GM23248 (cell line): ENCODE measurements around the gene GALNT17.

ENCODE experiments used
- EZH2 ChIP-seq: fragments of 200-600 bp; sonication (generic); IDR thresholded peaks from 2 replicates; pipeline ENCODE4 v1.6.1; 2018; ENCODE audit warnings: antibody characterized with exemption, mild to moderate bottlenecking; ENCODE audit not compliant: insufficient read depth, poor library complexity, severe bottlenecking
- EZH2phosphoT487 ChIP-seq: fragments of 200-600 bp; sonication (generic); IDR thresholded peaks from 2 replicates; pipeline ENCODE4 v1.6.1; 2018; ENCODE audit warnings: antibody characterized with exemption, moderate library complexity, mild to moderate bottlenecking, low read depth; ENCODE audit not compliant: insufficient read depth

DNA sequence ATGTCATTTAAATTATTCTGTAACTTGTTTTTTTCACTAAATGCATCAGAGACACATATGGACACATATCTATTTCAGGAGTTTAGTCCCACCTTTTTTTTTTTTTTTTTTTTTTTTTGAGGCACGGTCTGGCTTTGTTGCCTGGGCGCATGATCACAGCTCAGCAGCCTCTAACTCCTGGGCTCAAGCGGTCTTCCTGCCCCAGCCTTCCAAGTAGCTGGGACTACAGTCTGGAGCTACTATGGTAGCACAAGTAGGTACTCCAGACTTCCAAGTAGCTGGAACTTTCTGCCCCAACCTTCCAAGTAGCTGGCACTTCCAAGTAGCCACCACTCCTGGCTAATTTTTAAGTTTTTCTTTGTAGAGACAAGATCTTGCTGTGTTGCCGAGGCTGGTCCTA is 407.7 kb downstream of the GALNT17 start:
- TF ChIP-seq EZH2 (no peak), EZH2phosphoT487 (no peak)
